22Rv1 (cell line): Measurements from ENCODE around the gene ERI2.

Experiments
- H3K27ac ChIP-seq: fragments of 450-650 bp; 2 replicates; pipeline ENCODE4 v1.5.1; 2017
- CTCF ChIP-seq: fragments of 450-650 bp; IDR thresholded peaks from 2 replicates; pipeline ENCODE4 v1.5.1; 2017; ENCODE audit warnings: mild to moderate bottlenecking
- ZFX ChIP-seq: fragments of 450-650 bp; IDR thresholded peaks from 2 replicates; pipeline ENCODE4 v1.6.1; 2017; ENCODE audit warnings: antibody characterized with exemption, borderline replicate concordance

ERI2 gene

GRCh38 chr16:20849589-20850390 is 43.5 kb upstream of the ERI2 start:
- TF ChIP-seq ZFX (no peak), CTCF (peak; percentile 90)
- H3K27ac ChIP-seq, result no peak overlapping the region

DNA sequence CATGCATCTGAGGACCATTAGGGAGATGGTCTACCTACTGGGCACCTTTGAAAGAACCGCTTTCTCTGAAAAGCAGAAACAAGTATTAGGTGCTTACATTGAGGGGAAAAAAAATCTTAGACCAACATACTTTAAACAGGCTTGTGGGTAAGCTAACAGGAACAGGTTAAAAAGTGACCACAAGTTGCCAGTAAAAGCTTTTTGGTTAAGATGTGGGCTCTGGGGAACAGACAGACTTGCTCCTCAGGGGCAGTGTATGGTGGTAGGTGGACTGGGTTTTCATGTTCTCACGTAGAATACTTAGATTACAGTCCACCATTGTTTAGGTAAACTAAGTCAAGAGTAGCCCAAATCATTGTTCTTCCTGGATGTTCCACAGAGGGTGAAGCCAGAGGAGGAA is 41.3 kb upstream of the ERI2 start:
- TF ChIP-seq CTCF, result no peak
- no peak for TF ChIP-seq ZFX
- H3K27ac ChIP-seq, result no peak overlapping the region

GRCh38 chr16:20846551-20846950 is 40.3 kb upstream of the ERI2 start:
- TF ChIP-seq CTCF (no peak), ZFX (no peak)
- no peak overlapping the region for H3K27ac ChIP-seq

GRCh38 chr16:20846030-20846429 is 39.8 kb upstream of the ERI2 start:
- TF ChIP-seq ZFX, result no peak
- no peak for TF ChIP-seq CTCF
- no peak overlapping the region for H3K27ac ChIP-seq

DNA sequence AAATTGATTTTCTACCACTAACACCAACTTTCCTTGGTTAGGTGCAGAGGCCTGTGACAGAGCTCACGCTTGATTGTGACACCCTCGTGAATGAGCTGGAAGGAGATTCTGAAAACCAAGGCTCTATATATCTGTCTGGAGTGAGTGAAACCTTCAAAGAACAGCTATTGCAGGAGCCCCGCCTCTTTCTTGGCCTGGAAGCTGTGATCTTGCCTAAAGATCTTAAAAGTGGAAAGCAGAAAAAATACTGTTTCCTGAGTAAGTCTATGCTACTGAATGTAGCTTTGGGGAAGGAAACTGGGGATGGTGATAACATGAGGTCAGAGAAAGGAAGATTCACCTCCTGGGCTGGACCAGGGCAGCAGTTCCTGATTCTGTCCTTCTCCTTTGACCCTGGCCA is 38.3 kb upstream of the ERI2 start:
- H3K27ac ChIP-seq, result no peak overlapping the region
- TF ChIP-seq CTCF, result no peak
- TF ChIP-seq ZFX, result no peak

DNA sequence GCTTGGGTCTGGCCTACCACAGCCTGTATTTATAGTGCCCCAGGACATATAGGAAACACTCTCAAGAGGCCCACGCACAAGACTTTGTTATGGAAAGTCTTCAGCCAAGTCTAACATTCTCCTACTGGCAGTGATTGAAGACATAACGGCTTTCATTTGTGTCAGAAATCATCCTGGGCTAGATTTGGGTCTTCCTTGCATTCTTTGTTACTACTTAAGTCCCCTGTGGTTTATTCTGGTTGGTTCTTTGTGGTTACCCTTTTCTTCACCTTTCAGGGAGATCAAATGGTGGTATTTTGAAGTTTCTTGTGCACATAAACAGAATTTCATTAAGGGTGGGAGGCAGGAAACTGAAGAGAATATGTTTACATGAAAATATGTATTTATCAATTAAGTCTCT is 37.8 kb upstream of the ERI2 start:
- TF ChIP-seq ZFX, result no peak
- no peak for TF ChIP-seq CTCF
- H3K27ac ChIP-seq, result no peak overlapping the region

DNA sequence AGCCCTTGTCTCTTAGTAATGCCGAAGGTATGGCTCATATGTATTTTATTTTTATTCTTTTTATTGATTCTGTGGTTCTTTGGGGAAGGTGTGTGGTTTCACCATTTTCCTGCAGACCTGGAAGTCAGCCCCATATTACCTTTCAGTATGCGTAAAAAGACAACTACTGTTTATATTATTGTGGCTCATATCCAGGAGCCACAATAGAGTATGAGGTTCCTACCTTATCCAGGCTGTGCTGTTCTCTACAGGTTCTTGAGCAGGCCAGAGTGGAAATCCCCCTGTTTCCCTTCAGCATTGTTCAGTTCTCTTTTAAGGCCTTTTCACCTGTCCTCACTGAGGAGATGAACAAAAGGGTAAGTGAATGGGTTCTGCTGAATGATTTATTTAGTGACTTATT is 33.2 kb upstream of the ERI2 start:
- TF ChIP-seq ZFX, result no peak
- no peak for TF ChIP-seq CTCF

More for the DNA sequence above, 33.2 kb upstream of the ERI2 start:
- H3K27ac ChIP-seq, result no peak overlapping the region
